Fibroblast of the aortic adventitia (primary cell): ENCODE data around the gene METTL26. TPM values are rescaled to one million over a fixed set of nuclear protein-coding genes. Genes with fewer than 3 reads are reported as not detected.
A peak's percentile ranks its signal among the peaks of the same experiment; 100 is the strongest.

Source experiments
- DNase-seq: peaks from one replicate; pipeline ENCODE4 v3.0.0-alpha.2; 2010; ENCODE audit warnings: low read depth
- H3K4me3 ChIP-seq: 2 replicates; pipeline ENCODE4 v1.5.1; 2011; ENCODE audit warnings: low read depth, mild to moderate bottlenecking, control low read depth, low read length, moderate library complexity
- total RNA-seq: library from RNA; depleted of rRNA; stranded (reverse); fragments of >200 nt; gene quantifications from 2 replicates; pipeline ENCODE4 v1.2.3, GENCODE V29; 2012; ENCODE audit warnings: low replicate concordance
- TF ChIP-seq, protein P1 (sequence below): IDR thresholded peaks from 2 replicates; pipeline ENCODE4 v1.5.1; 2011; ENCODE audit warnings: mild to moderate bottlenecking, low read length, control low read depth, inconsistent platforms; ENCODE audit not compliant: insufficient read depth

The METTL26 gene
- total RNA-seq = 85.0 and 86.0 TPM in 2 replicates

DNA sequence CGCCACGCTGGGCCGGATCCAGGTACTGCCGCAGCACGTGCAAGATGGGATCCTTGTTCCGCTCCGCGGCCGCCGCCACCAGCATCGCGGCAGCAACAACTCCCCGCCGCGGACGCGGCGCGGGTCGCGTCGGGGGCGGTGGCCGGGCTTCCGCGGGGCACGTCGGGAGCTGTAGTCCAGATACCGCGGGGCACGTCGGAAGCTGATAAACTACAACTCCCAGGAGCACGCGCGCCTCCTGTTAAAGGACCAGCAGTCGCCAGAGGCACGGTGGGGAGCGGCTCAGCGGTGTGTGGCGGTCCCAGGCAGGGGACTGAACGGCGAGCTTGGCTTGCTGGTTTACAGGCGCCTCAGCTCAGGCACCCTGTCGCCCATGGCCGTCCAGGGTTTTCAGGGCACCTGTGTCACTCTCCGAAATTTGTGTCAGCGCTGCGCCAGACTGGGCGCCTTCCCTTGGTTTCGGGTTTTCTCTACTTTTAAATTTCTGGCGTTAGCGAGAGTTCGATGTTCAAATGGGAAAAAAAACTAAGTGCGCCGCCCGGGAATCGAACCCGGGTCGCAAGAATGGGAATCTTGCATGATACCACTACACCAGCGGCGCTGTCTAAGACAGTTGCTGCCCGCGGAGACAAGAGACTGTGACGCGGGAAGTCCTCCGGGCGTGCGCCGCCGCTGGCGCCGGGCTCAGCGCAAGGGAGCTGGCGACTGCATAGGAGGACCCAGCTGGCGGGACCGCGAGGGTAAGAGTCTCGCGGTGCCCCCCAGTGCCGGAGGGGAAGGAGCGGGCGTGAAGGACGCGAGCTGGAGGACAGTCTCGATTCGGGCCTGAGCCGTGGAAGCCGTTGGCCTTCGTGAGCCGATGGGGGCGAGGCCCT is at the start of gene METTL26:
Gene METTL26 (minus strand): TSS at position 100 of the 875 bp plus-strand sequence. CDS start 15 bp downstream, at position 85.
- peak; percentile 93 for DNase-seq
- TF ChIP-seq, protein P1, sequence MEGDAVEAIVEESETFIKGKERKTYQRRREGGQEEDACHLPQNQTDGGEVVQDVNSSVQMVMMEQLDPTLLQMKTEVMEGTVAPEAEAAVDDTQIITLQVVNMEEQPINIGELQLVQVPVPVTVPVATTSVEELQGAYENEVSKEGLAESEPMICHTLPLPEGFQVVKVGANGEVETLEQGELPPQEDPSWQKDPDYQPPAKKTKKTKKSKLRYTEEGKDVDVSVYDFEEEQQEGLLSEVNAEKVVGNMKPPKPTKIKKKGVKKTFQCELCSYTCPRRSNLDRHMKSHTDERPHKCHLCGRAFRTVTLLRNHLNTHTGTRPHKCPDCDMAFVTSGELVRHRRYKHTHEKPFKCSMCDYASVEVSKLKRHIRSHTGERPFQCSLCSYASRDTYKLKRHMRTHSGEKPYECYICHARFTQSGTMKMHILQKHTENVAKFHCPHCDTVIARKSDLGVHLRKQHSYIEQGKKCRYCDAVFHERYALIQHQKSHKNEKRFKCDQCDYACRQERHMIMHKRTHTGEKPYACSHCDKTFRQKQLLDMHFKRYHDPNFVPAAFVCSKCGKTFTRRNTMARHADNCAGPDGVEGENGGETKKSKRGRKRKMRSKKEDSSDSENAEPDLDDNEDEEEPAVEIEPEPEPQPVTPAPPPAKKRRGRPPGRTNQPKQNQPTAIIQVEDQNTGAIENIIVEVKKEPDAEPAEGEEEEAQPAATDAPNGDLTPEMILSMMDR = no peak
- peak within 1 kb of the TSS; percentile 91 for H3K4me3 ChIP-seq

DNA sequence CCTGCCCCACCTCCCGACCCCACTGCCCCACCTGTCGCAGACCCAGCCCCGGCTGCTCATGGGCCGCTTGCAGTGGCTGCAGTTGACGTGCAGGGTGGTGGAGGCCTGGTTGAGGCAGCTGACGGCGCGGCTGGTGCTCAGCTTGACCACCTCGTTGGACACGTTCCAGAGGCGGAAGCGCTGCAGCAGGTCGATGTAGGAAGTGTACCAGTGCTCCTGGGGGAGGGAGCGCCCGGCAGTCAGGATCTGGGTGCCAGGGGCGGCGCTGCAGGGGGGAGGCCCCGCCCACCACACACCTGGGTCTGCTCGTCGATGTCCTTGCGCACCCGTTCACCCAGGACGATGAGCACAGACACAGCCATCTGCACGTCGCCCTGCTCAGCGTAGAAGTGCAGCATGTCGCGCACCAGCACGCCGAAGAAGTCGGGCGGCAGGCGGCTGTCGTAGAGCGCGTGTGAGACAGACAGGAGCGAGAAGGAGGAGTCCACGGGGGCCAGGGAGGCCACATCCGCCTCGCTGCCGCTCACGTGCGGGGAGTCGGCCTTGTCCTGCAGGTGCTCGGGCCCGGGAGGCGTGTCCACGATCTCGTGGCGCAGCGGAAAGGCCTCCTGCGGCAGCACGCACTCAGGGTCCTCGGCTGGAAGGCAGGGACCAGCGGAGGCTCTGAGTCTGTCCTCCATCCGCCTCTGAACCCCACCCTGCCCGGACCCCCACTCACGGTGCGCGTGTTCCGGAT is 49.0 kb upstream of the METTL26 start:
- H3K4me3 ChIP-seq = peak overlapping the region; percentile 9
- DNase-seq = no peak

DNA sequence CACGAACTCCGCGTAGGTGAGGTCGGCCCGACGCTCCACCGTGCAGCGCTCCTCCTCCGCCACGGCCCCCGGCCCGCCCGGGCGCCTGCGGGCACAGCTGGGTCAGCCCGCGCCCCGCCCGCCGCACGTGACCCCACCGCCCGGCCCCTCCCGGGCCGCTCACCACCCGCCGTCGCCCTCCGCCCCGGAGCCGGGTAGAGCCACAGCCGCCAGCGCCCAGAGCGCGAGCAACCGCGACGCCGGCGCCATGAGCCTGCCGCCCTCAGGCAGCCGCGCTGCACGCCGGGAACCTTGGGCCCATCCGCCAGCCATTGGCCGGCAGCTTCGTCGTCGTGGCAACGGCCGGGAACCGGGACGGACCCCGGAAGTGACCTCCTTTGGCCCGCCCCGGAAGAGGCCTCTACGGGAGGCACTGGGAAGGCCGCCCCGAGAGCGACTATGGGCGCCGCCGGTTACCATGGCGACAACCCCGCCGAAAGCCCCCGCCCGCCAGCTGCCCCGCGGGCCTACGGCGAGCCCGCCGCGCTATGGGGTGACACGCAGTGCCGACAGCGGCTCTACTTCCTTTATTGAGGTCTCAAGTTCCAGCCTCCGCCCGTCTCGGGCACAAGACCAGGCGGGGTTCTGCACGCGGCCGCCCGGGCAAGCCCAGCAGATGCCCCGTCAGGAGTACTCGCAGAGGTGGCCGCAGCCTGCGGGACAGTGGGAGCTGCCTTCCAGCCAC is 48.1 kb upstream of the METTL26 start, which contains the start of gene JMJD8:
Gene JMJD8 (minus strand): TSS at position 264 of the 724 bp plus-strand sequence. CDS start 15 bp downstream, at position 249.
- TF ChIP-seq, protein P1 = no peak
- DNase-seq = peak; percentile 92

More for the DNA sequence above, 49.0 kb upstream of the METTL26 start:
- TF ChIP-seq, protein P1 = no peak

DNA sequence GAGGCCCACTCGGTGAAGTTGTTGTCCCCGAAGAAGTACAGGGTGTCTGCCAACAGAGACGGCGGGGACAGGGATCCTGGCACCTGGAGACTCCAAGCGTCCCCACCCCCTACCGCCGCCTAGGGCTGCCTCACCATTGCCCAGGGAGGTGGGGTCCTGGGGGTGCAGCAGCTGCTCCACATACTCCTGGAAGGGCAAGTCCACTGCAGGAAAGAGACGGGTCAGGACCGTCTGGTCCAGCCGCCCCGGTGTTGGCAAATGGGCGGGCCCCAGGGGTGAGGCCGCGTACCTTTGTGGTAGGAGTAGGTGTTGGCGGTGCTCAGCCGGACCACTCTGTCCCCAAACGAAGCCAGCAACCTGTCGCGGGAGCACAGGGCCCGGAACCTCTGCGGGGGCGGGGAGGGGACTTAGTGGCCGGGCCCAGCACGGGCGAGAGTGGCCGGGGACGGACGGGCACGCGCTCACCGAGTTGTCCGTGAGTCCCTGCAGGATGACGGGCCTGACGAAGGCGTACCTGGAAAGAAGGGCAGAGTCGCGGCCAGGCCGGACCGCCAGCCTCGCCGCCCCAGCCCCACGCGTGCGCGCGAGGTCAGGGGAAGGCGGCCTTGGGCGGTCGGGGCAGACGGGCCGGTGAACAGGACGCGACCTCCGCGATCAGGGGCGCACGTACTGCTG is 47.4 kb upstream of the METTL26 start:
- TF ChIP-seq, protein P1 = no peak
- peak overlapping the region; percentile 73 for H3K4me3 ChIP-seq
- no peak for DNase-seq

More for the DNA sequence above, 48.1 kb upstream of the METTL26 start, which contains the start of gene JMJD8:
- H3K4me3 ChIP-seq = peak within 1 kb of the TSS; percentile 73

DNA sequence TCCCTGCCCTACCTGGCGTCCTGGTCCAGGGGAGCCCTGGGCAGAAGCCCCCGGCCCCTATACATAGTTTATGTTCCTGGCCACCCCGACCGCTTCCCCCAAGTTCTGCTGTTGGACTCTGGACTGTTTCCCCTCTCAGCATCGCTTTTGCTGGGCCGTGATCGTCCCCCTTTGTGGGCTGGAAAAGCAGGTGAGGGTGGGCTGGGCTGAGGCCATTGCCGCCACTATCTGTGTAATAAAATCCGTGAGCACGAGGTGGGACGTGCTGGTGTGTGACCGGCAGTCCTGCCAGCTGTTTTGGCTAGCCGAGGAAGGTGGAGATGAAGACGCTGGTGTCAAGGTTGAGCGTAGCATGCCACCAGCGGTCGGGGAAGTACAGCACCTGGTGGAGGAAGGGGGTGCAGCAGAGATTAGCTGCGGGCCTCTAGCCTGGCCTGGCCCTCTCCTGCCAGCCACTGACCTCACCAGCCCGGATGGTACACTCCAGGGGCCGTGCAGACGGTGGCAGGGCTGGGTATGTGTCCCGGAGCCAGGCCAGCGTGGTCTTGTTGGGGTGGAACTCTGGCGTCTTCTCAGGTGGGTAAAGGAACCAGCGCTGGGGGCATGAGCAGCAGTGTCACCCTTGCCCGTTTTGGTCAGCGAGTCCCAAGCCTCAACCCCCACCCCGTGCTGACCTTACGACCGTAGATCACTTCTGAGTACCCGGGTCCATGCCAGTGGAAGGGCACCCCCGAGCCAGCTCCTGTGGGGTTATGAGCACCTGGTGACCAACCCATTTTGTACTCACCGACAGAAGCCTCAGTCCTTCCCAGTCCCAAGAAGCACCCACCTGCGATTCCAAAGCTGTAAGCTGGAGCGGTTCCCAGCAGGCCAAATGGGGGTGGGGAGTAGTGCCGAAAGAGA is 46.6 kb upstream of the METTL26 start:
- H3K4me3 ChIP-seq = peak overlapping the region; percentile 73
- no peak for DNase-seq
- TF ChIP-seq, protein P1 = no peak
